MM.1S (cell line): ENCODE measurements around the gene BEGAIN.

Experiments
- CTCF ChIP-seq: fragments of 300-600 bp; sonication (generic); IDR thresholded peaks from 2 replicates; pipeline ENCODE4 v1.5.1; 2016; ENCODE audit warnings: antibody characterized with exemption, low read length, mixed read lengths
- EZH2 ChIP-seq: fragments of 300-600 bp; sonication (generic); optimal IDR thresholded peaks from 2 replicates; pipeline ENCODE3; 2017; ENCODE audit warnings: low read depth, mild to moderate bottlenecking, antibody characterized with exemption, low read length, mixed read lengths
- EZH2phosphoT487 ChIP-seq: fragments of 300-600 bp; sonication (generic); IDR thresholded peaks from 2 replicates; pipeline ENCODE4 v1.6.1; 2018; ENCODE audit warnings: antibody characterized with exemption, low read length

GRCh38 chr14:100524933-100525243 is 62.3 kb downstream of the BEGAIN start:
- peak; percentile 26 for TF ChIP-seq CTCF
- TF ChIP-seq EZH2: no peak
- no peak for TF ChIP-seq EZH2phosphoT487
